ENCODE measurements around the gene CERS3.

- TF ChIP-seq CTCF (IDR thresholded peaks at IDR 0.05), result no peak
- no peak for TF ChIP-seq POLR2A (IDR thresholded peaks at IDR 0.05)
These were observed 123.6 kb downstream of the CERS3 start for GRCh38 chr15:100405179-100405578.
